IPS-11a (cell line): Measurements from ENCODE around the gene GLA.

Experiments used
- H3K4me3 ChIP-seq: one replicate; pipeline ENCODE4 v1.5.1; 2013; ENCODE audit warnings: low read depth, low read length, control low read depth

GLA gene

GRCh38 chrX:101359966-101360365, 47.8 kb downstream of the GLA start:
- no peak overlapping the region for H3K4me3 ChIP-seq

- no peak overlapping the region for H3K4me3 ChIP-seq
Measured at GRCh38 chrX:101357166-101357795, 50.4 kb downstream of the GLA start.

- peak overlapping the region; percentile 73 for H3K4me3 ChIP-seq
Measured at GRCh38 chrX:101349193-101349562, 58.5 kb downstream of the GLA start.

GRCh38 chrX:101348452-101349192, 59.1 kb downstream of the GLA start, which contains the start of gene TIMM8A:
TSS of gene TIMM8A (minus strand) at chrX:101348742. CDS start at chrX:101348664, 78 bp downstream.
- peak within 1 kb of the TSS; percentile 73 for H3K4me3 ChIP-seq

- H3K4me3 ChIP-seq = peak overlapping the region; percentile 73
Measured at GRCh38 chrX:101347859-101348451, 59.8 kb downstream of the GLA start.
